Measurements from ENCODE around the gene CLIC2.
"Not testable (repeated sequence)": the region's sequence is repeated elsewhere in the genome, so short reads cannot be mapped to it uniquely, and the experiment has no call there.

The CLIC2 gene

GRCh38 chrX:155329293-155329692 is 5.1 kb downstream of the CLIC2 start:
- TF ChIP-seq POU2F2 (IDR thresholded peaks at IDR 0.05; ENCODE audit: low read depth, low read length) (no peak), SPI1 (IDR thresholded peaks at IDR 0.05; ENCODE audit: low read depth, low read length) (no peak), TAF1 (IDR thresholded peaks at IDR 0.05; ENCODE audit: low read depth, low read length) (no peak)
- FAIRE-seq (peak; percentile 51), DNase-seq (ENCODE audit: insufficient read length, low spot score) (no peak)

GRCh38 chrX:155326610-155327009 is 7.8 kb downstream of the CLIC2 start:
- TF ChIP-seq TAF1 (IDR thresholded peaks at IDR 0.05; ENCODE audit: low read depth, low read length) = no peak
- TF ChIP-seq POLR2AphosphoS5 (IDR thresholded peaks at IDR 0.05; ENCODE audit: low read depth, low read length) = no peak
- no peak for TF ChIP-seq POLR2A (IDR thresholded peaks at IDR 0.05; ENCODE audit: low read depth, low read length)
- TF ChIP-seq PAX5 (IDR thresholded peaks at IDR 0.05; ENCODE audit: insufficient read depth, low read length, severe bottlenecking) = no peak
- TF ChIP-seq POU2F2 (IDR thresholded peaks at IDR 0.05; ENCODE audit: low read depth, low read length) = no peak
- no peak for TF ChIP-seq SPI1 (IDR thresholded peaks at IDR 0.05; ENCODE audit: low read depth, low read length)
- DNase-seq (ENCODE audit: insufficient read length, low spot score) (no peak), FAIRE-seq (no peak)

DNA sequence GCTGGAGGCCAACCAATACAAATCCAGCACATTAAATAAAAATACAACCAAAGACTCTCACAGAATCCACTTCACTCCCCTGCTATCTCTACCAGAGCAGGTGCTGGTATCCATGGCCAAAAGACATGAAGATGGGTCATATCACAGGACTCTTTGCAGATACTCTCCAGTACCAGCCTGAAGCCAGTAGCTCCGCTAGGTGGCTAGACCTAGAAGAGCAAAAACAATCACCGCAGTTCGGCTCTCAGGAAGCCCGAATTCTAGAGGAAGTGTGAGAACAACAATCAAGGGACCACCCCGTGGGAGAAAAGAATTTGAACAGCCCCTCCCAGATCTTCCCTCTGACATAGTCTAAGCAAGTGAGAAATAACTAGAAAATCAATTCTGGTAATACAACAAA is 20.2 kb downstream of the CLIC2 start:
- FAIRE-seq = no peak
- DNase-seq (ENCODE audit: insufficient read length, low spot score) = no peak
- TF ChIP-seq SPI1 (IDR thresholded peaks at IDR 0.05; ENCODE audit: low read depth, low read length) (no peak), TAF1 (IDR thresholded peaks at IDR 0.05; ENCODE audit: low read depth, low read length) (no peak), POU2F2 (IDR thresholded peaks at IDR 0.05; ENCODE audit: low read depth, low read length) (no peak), PAX5 (IDR thresholded peaks at IDR 0.05; ENCODE audit: insufficient read depth, low read length, severe bottlenecking) (no peak), POLR2AphosphoS5 (IDR thresholded peaks at IDR 0.05; ENCODE audit: low read depth, low read length) (no peak), POLR2A (IDR thresholded peaks at IDR 0.05; ENCODE audit: low read depth, low read length) (no peak)

DNA sequence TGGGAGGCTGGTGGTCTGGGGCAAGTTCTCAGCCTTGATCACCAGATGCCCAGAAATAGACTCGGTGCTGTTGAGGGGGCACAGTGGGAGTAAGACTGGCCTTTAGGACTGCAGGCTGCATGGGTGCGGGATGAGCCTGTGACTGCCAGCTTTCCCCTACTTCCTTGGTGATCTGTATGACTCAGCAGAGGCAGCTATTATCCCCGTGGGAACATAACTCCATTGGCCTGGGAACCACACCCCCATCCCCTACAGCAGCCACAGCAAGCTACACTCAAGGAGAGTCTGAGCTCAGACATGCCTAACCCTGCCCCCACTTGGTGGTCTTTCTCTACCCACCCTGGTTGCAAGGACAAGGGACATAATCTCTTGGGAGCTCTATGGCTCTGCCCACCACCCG is 20.6 kb downstream of the CLIC2 start:
- TF ChIP-seq POLR2A (IDR thresholded peaks at IDR 0.05; ENCODE audit: low read depth, low read length) (no peak), SPI1 (IDR thresholded peaks at IDR 0.05; ENCODE audit: low read depth, low read length) (no peak), POU2F2 (IDR thresholded peaks at IDR 0.05; ENCODE audit: low read depth, low read length) (no peak), POLR2AphosphoS5 (IDR thresholded peaks at IDR 0.05; ENCODE audit: low read depth, low read length) (no peak), TAF1 (IDR thresholded peaks at IDR 0.05; ENCODE audit: low read depth, low read length) (no peak), PAX5 (IDR thresholded peaks at IDR 0.05; ENCODE audit: insufficient read depth, low read length, severe bottlenecking) (no peak)
- FAIRE-seq = no peak
- DNase-seq (ENCODE audit: insufficient read length, low spot score) = no peak

DNA sequence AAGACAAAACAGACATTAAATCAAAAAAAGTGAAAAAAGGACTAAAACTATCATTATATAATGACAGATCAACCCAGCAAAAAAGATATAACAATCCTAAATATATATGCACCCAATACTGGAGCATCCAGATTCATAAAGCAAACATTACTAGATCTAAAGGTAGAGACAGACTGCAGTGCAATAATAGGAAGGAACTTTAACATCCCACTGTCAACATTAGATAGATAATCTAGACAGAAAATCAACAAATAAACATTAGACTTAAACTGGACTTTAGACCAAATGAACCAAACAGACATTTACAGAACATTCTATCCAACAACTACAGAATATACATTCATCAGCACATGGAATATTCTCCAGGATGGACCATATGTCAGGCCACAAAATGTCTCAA is 40.6 kb downstream of the CLIC2 start:
- TF ChIP-seq TAF1 (IDR thresholded peaks at IDR 0.05; ENCODE audit: low read depth, low read length) (no peak), POU2F2 (IDR thresholded peaks at IDR 0.05; ENCODE audit: low read depth, low read length) (no peak), POLR2AphosphoS5 (IDR thresholded peaks at IDR 0.05; ENCODE audit: low read depth, low read length) (no peak), SPI1 (IDR thresholded peaks at IDR 0.05; ENCODE audit: low read depth, low read length) (no peak), POLR2A (IDR thresholded peaks at IDR 0.05; ENCODE audit: low read depth, low read length) (no peak), PAX5 (IDR thresholded peaks at IDR 0.05; ENCODE audit: insufficient read depth, low read length, severe bottlenecking) (no peak)
- DNase-seq (ENCODE audit: insufficient read length, low spot score) = no peak
- FAIRE-seq = no peak

GRCh38 chrX:155279873-155280272 is 54.5 kb downstream of the CLIC2 start:
- DNase-seq (ENCODE audit: insufficient read length, low spot score) (no peak), FAIRE-seq (no peak)
- TF ChIP-seq POU2F2 (IDR thresholded peaks at IDR 0.05; ENCODE audit: low read depth, low read length) (no peak), TAF1 (IDR thresholded peaks at IDR 0.05; ENCODE audit: low read depth, low read length) (no peak), SPI1 (IDR thresholded peaks at IDR 0.05; ENCODE audit: low read depth, low read length) (no peak), PAX5 (IDR thresholded peaks at IDR 0.05; ENCODE audit: insufficient read depth, low read length, severe bottlenecking) (no peak), POLR2AphosphoS5 (IDR thresholded peaks at IDR 0.05; ENCODE audit: low read depth, low read length) (no peak), POLR2A (IDR thresholded peaks at IDR 0.05; ENCODE audit: low read depth, low read length) (no peak)

DNA sequence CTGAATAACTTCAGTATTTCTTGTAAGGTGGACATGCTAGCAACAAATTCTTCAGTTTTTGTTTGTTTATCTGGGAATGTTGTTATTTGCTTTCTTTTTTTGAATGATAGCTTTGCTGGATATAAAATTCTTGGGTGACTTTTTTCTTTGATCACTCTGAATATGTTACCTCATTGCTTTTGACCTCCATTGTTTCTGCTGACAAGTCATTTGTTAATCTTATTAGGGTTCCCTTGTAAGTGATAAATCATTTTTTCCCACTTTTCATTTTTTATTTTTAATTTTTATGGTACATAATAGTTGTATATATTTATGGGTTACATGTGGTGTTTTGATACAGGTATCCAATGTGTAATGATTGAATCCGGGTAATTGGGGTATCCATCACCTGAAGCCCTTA is 63.4 kb downstream of the CLIC2 start:
- no peak for FAIRE-seq
- no peak for DNase-seq (ENCODE audit: insufficient read length, low spot score)
- TF ChIP-seq PAX5 (IDR thresholded peaks at IDR 0.05; ENCODE audit: insufficient read depth, low read length, severe bottlenecking) = no peak
- no peak for TF ChIP-seq POLR2AphosphoS5 (IDR thresholded peaks at IDR 0.05; ENCODE audit: low read depth, low read length)
- TF ChIP-seq POU2F2 (IDR thresholded peaks at IDR 0.05; ENCODE audit: low read depth, low read length) = no peak
- TF ChIP-seq TAF1 (IDR thresholded peaks at IDR 0.05; ENCODE audit: low read depth, low read length) = no peak
- no peak for TF ChIP-seq POLR2A (IDR thresholded peaks at IDR 0.05; ENCODE audit: low read depth, low read length)
- TF ChIP-seq SPI1 (IDR thresholded peaks at IDR 0.05; ENCODE audit: low read depth, low read length) = no peak

DNA sequence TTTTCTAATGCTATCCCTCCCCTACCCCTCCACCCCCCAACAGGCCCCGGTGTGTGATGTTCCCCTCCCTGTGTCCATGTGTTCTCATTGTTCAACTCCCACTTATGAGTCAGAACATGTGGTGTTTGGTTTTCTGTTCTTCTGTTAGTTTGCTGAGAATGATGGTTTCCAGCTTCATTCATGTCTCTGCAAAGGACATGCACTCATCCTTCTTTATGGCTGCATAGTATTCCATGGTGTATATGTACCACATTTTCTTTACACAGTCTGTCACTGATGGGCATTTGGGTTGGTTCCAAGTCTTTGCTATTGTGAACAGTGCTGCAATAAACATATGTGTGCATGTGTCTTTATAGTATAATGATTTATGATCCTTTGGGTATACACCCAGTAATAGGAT is 66.4 kb downstream of the CLIC2 start:
- not testable (repeated sequence) for DNase-seq (ENCODE audit: insufficient read length, low spot score); FAIRE-seq

- FAIRE-seq (no peak), DNase-seq (ENCODE audit: insufficient read length, low spot score) (no peak)
- TF ChIP-seq TAF1 (IDR thresholded peaks at IDR 0.05; ENCODE audit: low read depth, low read length) = no peak
- TF ChIP-seq POLR2A (IDR thresholded peaks at IDR 0.05; ENCODE audit: low read depth, low read length) = no peak
- TF ChIP-seq POLR2AphosphoS5 (IDR thresholded peaks at IDR 0.05; ENCODE audit: low read depth, low read length) = no peak
- TF ChIP-seq PAX5 (IDR thresholded peaks at IDR 0.05; ENCODE audit: insufficient read depth, low read length, severe bottlenecking) = no peak
- no peak for TF ChIP-seq POU2F2 (IDR thresholded peaks at IDR 0.05; ENCODE audit: low read depth, low read length)
- TF ChIP-seq SPI1 (IDR thresholded peaks at IDR 0.05; ENCODE audit: low read depth, low read length) = no peak
Observed at GRCh38 chrX:155266439-155266838, 68.0 kb downstream of the CLIC2 start.

DNA sequence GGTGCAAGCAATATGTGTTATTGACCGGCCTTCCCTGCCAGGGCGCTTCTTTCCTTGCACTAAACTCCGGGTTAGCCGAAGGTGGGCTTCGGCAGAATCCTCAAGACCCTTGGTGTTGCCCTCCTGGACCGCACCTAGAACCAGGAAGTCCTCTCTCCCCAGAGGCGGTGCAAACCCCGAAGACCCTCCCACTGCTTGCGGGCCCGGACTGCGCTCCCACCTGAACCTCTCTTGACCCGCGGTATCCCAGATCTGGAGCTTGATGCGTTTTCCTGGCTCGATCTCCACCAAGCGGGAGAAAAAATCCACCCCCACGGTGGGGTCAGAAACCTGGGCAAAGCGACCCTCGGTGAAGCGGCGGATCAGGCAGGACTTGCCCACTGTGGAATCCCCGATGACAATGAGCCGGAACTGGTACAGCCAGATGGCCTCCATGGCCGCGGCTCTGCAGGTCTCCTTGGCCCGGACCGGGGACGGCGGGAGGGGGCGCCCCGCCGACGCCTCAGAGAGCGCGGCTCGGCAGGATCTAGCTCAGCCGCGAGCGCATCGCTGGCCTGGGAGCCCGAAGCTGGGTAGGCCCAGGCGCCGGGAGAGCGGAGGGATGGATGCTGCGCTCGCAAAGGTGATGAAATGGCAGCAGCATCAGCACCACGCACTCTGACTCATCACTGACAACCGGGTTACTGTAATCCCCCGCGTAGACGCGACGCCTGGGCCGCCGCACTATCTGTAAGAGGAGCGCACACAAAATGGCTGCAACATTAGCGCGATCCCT is 70.4 kb downstream of the CLIC2 start, which contains the start of gene RAB39B:
TSS of gene RAB39B (minus strand) at position 638 of the 775 bp plus-strand sequence. CDS start at position 435, 203 bp downstream.
- DNase-seq (ENCODE audit: insufficient read length, low spot score) (peak; percentile 22), FAIRE-seq (peak; percentile 99)

More for the DNA sequence above, 70.4 kb downstream of the CLIC2 start, which contains the start of gene RAB39B:
- TF ChIP-seq POLR2AphosphoS5 (IDR thresholded peaks at IDR 0.05; ENCODE audit: low read depth, low read length) (peak; percentile 32; the same call in 1 of the 2 replicates), PAX5 (IDR thresholded peaks at IDR 0.05; ENCODE audit: insufficient read depth, low read length, severe bottlenecking) (no peak), POLR2A (IDR thresholded peaks at IDR 0.05; ENCODE audit: low read depth, low read length) (no peak)
